CD4-positive, alpha-beta T cell (primary cell): ENCODE results near the gene JAK3. TPM values are rescaled to one million over a fixed set of nuclear protein-coding genes. Genes with fewer than 3 reads are reported as not detected.

Experiments used
- ATAC-seq: fragments of 200-7000 bp; cut with Tn5 transposase; one replicate; pipeline ENCODE4 v1.10.0; 2022; ENCODE audit warnings: mild to moderate bottlenecking; ENCODE audit not compliant: poor library complexity
- CTCF ChIA-PET: fragments of 350-600 bp; sonication (Branson Sonifier 250); formaldehyde crosslinking; loops from one replicate; lab custom pipeline; 2021; ENCODE audit warnings: antibody characterized with exemption, inconsistent platforms; lab: Charles Lee
- POLR2A ChIA-PET: fragments of 350-600 bp; sonication (Branson Sonifier 250); formaldehyde crosslinking; loops from one replicate; lab custom pipeline; 2021; ENCODE audit warnings: antibody characterized with exemption, inconsistent platforms; lab: Charles Lee
- DNase-seq, 14 experiments: peaks; one replicate each; pipeline ENCODE4 v3.0.0-alpha.2; 2013 to 2020; ENCODE audit warnings: mixed read lengths in 2 of 14
- H3K27ac ChIP-seq, 2 donors: one replicate each; pipeline versions ENCODE4 v1.5.1 to v1.7.0; 2013; ENCODE audit warnings: low read length in 2 of 2, low read depth in 1 of 2, mild to moderate bottlenecking in 1 of 2
- H3K27me3 ChIP-seq, 2 experiments: 1 replicate in 1 of 2; 2 replicates in 1 of 2; pipeline versions ENCODE4 v1.6.1 to v1.7.0; 2013; ENCODE audit warnings: low read length in 2 of 2, control low read depth in 1 of 2, mild to moderate bottlenecking in 1 of 2, moderate library complexity in 1 of 2; ENCODE audit not compliant: insufficient read depth in 2 of 2, control insufficient read depth in 1 of 2
- H3K36me3 ChIP-seq: one replicate; pipeline ENCODE4 v1.6.1; 2013; ENCODE audit warnings: low read length, control low read depth; ENCODE audit not compliant: insufficient read depth
- H3K4me1 ChIP-seq: one replicate; pipeline ENCODE4 v1.6.1; 2013; ENCODE audit warnings: low read length, control low read depth; ENCODE audit not compliant: insufficient read depth
- H3K4me3 ChIP-seq: one replicate; pipeline ENCODE4 v1.5.1; 2013; ENCODE audit warnings: mild to moderate bottlenecking, low read length, moderate library complexity
- H3K9me3 ChIP-seq, 2 experiments: 1 replicate in 1 of 2; 2 replicates in 1 of 2; pipeline versions ENCODE4 v1.6.1 to v1.7.0; 2013; ENCODE audit warnings: low read length in 2 of 2, mild to moderate bottlenecking in 2 of 2, control low read depth in 1 of 2, moderate library complexity in 1 of 2; ENCODE audit not compliant: control insufficient read depth in 1 of 2, insufficient read depth in 1 of 2
- H3K27ac Mint-ChIP-seq: one replicate; pipeline ENCODE4 v1.8.0; 2020; ENCODE audit warnings: mixed read lengths
- H3K27me3 Mint-ChIP-seq: one replicate; pipeline ENCODE4 v1.8.0; 2021; ENCODE audit warnings: mixed read lengths
- H3K36me3 Mint-ChIP-seq: one replicate; pipeline ENCODE4 v1.8.0; 2021; ENCODE audit warnings: low read depth, mixed read lengths
- H3K4me1 Mint-ChIP-seq: one replicate; pipeline ENCODE4 v1.8.0; 2021; ENCODE audit warnings: low read depth, mixed read lengths
- H3K4me3 Mint-ChIP-seq: one replicate; pipeline ENCODE4 v1.8.0; 2020; ENCODE audit warnings: mild to moderate bottlenecking, mixed read lengths
- H3K9me3 Mint-ChIP-seq: one replicate; pipeline ENCODE4 v1.8.0; 2020; ENCODE audit warnings: mixed read lengths
- CTCF ChIP-seq: fragments of 200-600 bp; IDR thresholded peaks from one replicate; pipeline ENCODE4 v1.8.0; 2022; ENCODE audit warnings: antibody characterized with exemption, mild to moderate bottlenecking
- intact Hi-C, 2 experiments: fragments of 100-400 bp; cut with DNase I in 1 of 2; cut with micrococcal nuclease in 1 of 2; formaldehyde crosslinking; loops; one replicate each; pipeline versions ENCODE4 v1.15.1 to v1.9.0; 2023 to 2025; cut with DNase I, micrococcal nuclease
- total RNA-seq, 174 experiments: library from RNA in 2 of 174; stranded (reverse) in 2 of 174; gene quantifications; one replicate each; pipeline ENCODE4 v1.2.3 and lab custom pipeline; 2021 to 2026

Gene JAK3
- total RNA-seq, 2 experiments from 2014 or later: 120 to 121 TPM

GRCh38 chr19:17775991-17776803 lies 71.6 kb downstream of the JAK3 start:
- peaks cover 48% of the 10 kb centered on the region for H3K36me3 ChIP-seq
- no peak for ATAC-seq

GRCh38 chr19:17775245-17775927 lies 72.4 kb downstream of the JAK3 start:
- Mint-ChIP-seq H3K4me3 (no peak overlapping the region), H3K27ac (peak overlapping the region; percentile 38), H3K36me3 (peaks cover 80% of the 10 kb centered on the region), H3K27me3 (no peaks in the 10 kb centered on the region), H3K9me3 (no peaks in the 10 kb centered on the region), H3K4me1 (no peaks in the 10 kb centered on the region)
- Histone ChIP-seq H3K27me3 (no peaks in the 10 kb centered on the region), H3K9me3 (no peaks in the 10 kb centered on the region), H3K36me3 (peaks cover 51% of the 10 kb centered on the region), H3K4me1 (no peaks in the 10 kb centered on the region), H3K4me3 (no peak overlapping the region), H3K27ac (no peak overlapping the region)
- CTCF ChIA-PET: interaction anchor here (1.9 kb wide), 1 partner anchor 80 kb away, joined by 4 read pairs; no protein-coding TSS in a partner anchor
- POLR2A ChIA-PET: interaction anchor here (0.6 to 1.5 kb wide), 3 partner anchors 28 to 157 kb away, joined by 3 to 4 read pairs (median 4); partner anchors contain the start of gene CCDC124
- ATAC-seq: no peak
- intact Hi-C loops: loop anchor here in 1 of 2 experiments (2.0 kb wide), 1 partner anchor 71 kb away; no protein-coding TSS in a partner anchor
- DNase-seq: peak in 9 of 14 experiments; percentile 19 to 60 (median 40)
- peak; percentile 67 for TF ChIP-seq CTCF

More at GRCh38 chr19:17775991-17776803, 71.6 kb downstream of the JAK3 start:
- DNase-seq: no peak
- TF ChIP-seq CTCF: no peak
- Mint-ChIP-seq H3K4me1 (no peaks in the 10 kb centered on the region), H3K9me3 (no peaks in the 10 kb centered on the region), H3K36me3 (peaks cover 76% of the 10 kb centered on the region), H3K4me3 (no peak overlapping the region), H3K27ac (no peak overlapping the region), H3K27me3 (no peaks in the 10 kb centered on the region)
- H3K4me1 ChIP-seq: no peaks in the 10 kb centered on the region
- intact Hi-C loops: loop anchor here in 1 of 2 experiments (2.0 kb wide), 1 partner anchor 71 kb away; no protein-coding TSS in a partner anchor
- no peak overlapping the region for H3K27ac ChIP-seq
- ChIA-PET POLR2A (interaction anchor here (0.6 to 1.2 kb wide), 2 partner anchors 83 to 156 kb away, joined by 3 to 4 read pairs; partner anchors contain the start of gene CCDC124), CTCF (interaction anchor here (1.9 kb wide), 1 partner anchor 80 kb away, joined by 4 read pairs; no protein-coding TSS in a partner anchor)
- H3K9me3 ChIP-seq: no peaks in the 10 kb centered on the region
- H3K4me3 ChIP-seq: no peak overlapping the region
- no peaks in the 10 kb centered on the region for H3K27me3 ChIP-seq

Other genes starting within 250 kb of the JAK3 start
- gene UNC13A, start 159.6 kb downstream of the JAK3 start, total RNA-seq: under 1 TPM; 0.11 to 0.14 TPM
- gene MAP1S, start 128.5 kb downstream of the JAK3 start, total RNA-seq: 10 to 100 TPM; 18.1 to 21.4 TPM
- gene FCHO1, start 96.5 kb downstream of the JAK3 start, total RNA-seq: 10 to 100 TPM; 40.7 to 43.1 TPM
- under 1 TPM; 0.39 to 0.52 TPM for gene B3GNT3, start 52.8 kb downstream of the JAK3 start, total RNA-seq
- 1 to 10 TPM; 7.2 to 7.6 TPM for gene INSL3, start 26.5 kb downstream of the JAK3 start, total RNA-seq
- 1,000 to 10,000 TPM; 4,157 to 4,260 TPM for gene RPL18A, start 11.9 kb upstream of the JAK3 start, total RNA-seq
- 1 to 10 TPM; 1.6 TPM for gene SLC5A5, start 24.0 kb upstream of the JAK3 start, total RNA-seq
- 10 to 100 TPM; 26.9 to 28.1 TPM for gene CCDC124, start 85.0 kb upstream of the JAK3 start, total RNA-seq
- not detected for gene KCNN1, start 119.1 kb upstream of the JAK3 start, total RNA-seq
- gene ARRDC2, start 160.2 kb upstream of the JAK3 start, total RNA-seq: 100 to 1,000 TPM; 325 to 341 TPM
- 10 to 100 TPM; 20.5 to 22.5 TPM for gene IL12RB1, start 239.0 kb upstream of the JAK3 start, total RNA-seq
- gene MAST3, start 249.8 kb upstream of the JAK3 start, total RNA-seq: 10 to 100 TPM; 16.1 to 16.4 TPM